ENCODE results near the gene DCAF6.
"Not testable (repeated sequence)": the region's sequence is repeated elsewhere in the genome, so short reads cannot be mapped to it uniquely, and the experiment has no call there.

DCAF6 gene

DNA sequence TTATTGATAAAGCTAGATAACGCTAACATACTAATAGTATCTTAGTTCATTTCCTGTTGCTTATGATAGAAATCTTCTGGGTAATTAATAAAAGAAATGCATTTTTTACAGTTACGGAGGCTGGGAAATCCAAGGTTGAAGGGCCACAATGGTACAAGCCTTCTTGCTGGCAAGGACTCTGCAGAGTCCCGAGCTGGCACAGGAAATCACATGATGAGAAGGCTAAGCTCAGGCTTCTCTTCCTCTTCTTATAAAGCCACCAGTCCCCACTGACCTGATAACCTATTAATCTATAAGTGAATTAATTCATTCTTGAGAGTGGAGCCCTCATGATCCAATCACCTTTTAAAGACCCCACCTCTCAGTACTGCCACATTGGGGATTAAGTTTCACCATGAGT, 117.6 kb downstream of the DCAF6 start:
- in situ Hi-C loops (cut with MboI; ENCODE audit: low sequenced_read_pairs, unreplicated experiment): no loop called here
- TF ChIP-seq, protein P1, sequence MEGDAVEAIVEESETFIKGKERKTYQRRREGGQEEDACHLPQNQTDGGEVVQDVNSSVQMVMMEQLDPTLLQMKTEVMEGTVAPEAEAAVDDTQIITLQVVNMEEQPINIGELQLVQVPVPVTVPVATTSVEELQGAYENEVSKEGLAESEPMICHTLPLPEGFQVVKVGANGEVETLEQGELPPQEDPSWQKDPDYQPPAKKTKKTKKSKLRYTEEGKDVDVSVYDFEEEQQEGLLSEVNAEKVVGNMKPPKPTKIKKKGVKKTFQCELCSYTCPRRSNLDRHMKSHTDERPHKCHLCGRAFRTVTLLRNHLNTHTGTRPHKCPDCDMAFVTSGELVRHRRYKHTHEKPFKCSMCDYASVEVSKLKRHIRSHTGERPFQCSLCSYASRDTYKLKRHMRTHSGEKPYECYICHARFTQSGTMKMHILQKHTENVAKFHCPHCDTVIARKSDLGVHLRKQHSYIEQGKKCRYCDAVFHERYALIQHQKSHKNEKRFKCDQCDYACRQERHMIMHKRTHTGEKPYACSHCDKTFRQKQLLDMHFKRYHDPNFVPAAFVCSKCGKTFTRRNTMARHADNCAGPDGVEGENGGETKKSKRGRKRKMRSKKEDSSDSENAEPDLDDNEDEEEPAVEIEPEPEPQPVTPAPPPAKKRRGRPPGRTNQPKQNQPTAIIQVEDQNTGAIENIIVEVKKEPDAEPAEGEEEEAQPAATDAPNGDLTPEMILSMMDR (IDR thresholded peaks at IDR 0.05; ENCODE audit: borderline replicate concordance, control extremely low read depth, extremely low read depth, insufficient read depth, missing control alignments): no peak
- DNase-seq (ENCODE audit: low spot score): no peak

DNA sequence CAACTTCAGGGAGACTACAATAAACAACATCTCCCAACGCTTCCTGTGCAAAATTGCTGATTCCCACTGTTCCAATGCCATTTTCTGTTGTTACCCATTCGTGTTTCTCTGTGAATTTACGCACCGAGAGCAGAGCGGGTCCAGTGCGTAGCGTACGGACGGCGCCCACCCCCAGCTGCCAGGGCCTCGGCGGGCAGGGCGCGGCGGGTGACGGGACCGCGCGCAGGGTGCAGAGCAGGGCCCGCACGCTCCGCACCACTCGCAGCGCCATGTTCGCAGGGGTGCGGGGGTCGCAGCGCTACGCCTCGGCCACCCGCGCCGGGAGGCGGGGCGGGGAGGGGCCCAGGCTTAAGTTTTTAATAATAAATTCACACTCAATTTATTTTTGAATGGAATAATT, 119.7 kb downstream of the DCAF6 start:
- DNase-seq (ENCODE audit: low spot score); in situ Hi-C loops (cut with MboI; ENCODE audit: low sequenced_read_pairs, unreplicated experiment): not testable (repeated sequence)

DNA sequence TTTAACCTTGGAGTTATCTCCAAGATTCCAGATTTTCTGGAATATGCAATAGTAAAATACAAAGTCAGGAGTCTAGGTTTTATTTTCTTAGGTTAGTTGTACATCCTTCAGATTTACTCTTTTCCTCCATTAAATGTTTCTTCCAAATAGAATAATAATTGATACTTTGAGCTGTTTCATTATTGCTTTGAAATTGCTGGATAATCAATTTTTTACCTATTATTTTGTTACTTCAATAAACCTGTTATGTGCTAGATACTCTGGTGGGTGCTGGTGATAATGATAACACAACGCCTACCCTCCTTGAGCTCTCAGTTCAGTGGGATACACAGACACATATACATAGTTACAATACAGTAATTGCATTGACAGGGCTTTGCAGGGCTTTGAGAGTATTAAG, 120.9 kb downstream of the DCAF6 start:
- in situ Hi-C loops (cut with MboI; ENCODE audit: low sequenced_read_pairs, unreplicated experiment): no loop called here
- TF ChIP-seq, protein P1 (IDR thresholded peaks at IDR 0.05; ENCODE audit: borderline replicate concordance, control extremely low read depth, extremely low read depth, insufficient read depth, missing control alignments): no peak
- DNase-seq (ENCODE audit: low spot score): no peak

DNA sequence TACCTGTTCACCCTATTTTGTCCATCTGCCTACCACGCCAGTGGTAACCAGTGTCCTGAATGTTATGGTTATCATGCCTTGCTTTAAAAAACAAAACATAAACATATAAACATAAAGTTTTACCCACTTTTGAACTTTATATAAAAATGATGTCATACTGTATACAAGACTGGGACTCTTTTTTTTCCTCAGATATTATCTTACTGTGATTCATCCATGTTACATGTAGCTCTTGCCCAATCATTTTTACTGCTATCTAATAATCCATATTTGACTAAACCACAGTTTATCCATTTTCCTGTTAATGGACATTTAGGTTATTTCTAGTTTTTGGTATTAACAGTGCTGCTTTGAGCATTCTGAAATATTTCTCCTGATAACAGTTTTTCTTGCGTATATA, 121.4 kb downstream of the DCAF6 start:
- in situ Hi-C loops (cut with MboI; ENCODE audit: low sequenced_read_pairs, unreplicated experiment): no loop called here
- TF ChIP-seq, protein P1 (IDR thresholded peaks at IDR 0.05; ENCODE audit: borderline replicate concordance, control extremely low read depth, extremely low read depth, insufficient read depth, missing control alignments): no peak
- DNase-seq (ENCODE audit: low spot score): no peak

DNA sequence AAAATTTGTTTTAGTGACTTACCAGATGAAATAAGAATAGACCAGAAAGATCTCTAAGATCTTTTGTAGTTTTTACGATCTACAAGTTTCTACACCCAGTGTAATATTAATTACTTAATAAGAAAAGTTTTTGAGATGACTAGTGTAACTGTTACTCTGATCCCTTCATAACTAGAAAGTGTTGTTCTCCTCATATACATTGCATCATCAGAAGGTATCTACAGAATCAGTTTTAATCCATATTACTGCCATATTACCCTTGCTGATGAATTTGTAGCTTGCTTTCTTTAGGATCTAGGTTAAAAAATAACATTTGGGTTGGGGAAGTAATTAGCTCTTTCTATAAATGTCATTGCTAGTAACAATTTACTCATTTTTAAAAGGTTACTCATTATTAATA, 127.7 kb downstream of the DCAF6 start:
- no peak for DNase-seq (ENCODE audit: low spot score)
- in situ Hi-C loops (cut with MboI; ENCODE audit: low sequenced_read_pairs, unreplicated experiment): no loop called here
- TF ChIP-seq, protein P1 (IDR thresholded peaks at IDR 0.05; ENCODE audit: borderline replicate concordance, control extremely low read depth, extremely low read depth, insufficient read depth, missing control alignments): no peak

DNA sequence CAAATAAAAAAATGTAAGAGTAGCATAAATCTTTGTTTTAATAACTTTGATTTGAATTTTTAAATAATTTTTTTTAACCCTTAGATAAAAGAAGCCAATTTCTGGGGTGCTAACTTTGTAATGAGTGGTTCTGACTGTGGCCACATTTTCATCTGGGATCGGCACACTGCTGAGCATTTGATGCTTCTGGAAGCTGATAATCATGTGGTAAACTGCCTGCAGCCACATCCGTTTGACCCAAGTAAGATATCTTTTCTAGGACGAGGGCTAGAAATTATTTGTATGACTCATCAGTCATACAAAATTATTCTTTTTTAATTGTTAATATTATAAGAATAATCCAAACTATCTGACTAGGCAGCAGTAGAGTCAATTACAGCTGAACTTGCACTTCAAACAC, 129.0 kb downstream of the DCAF6 start:
- in situ Hi-C loops (cut with MboI; ENCODE audit: low sequenced_read_pairs, unreplicated experiment): no loop called here
- TF ChIP-seq, protein P1 (IDR thresholded peaks at IDR 0.05; ENCODE audit: borderline replicate concordance, control extremely low read depth, extremely low read depth, insufficient read depth, missing control alignments): no peak
- no peak for DNase-seq (ENCODE audit: low spot score)

DNA sequence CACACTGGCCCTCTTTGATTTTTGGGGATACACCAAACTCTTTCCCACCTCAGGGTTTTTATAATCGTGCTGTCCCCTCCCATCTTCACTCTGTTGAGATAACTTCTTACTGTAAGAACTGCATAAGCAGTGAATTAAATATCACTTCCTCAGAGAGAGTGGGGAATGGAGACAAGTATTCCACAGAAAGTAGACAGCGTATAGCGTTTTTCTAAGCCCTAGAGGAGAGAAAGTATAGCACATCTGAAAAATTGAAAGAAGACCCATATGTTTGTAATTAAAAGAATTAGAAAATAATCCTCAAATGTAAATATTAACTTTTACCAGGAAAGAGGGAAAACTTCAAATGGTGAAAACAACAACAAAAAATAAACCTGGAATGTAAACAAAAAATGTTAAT, 132.9 kb downstream of the DCAF6 start:
- DNase-seq (ENCODE audit: low spot score): no peak
- TF ChIP-seq, protein P1 (IDR thresholded peaks at IDR 0.05; ENCODE audit: borderline replicate concordance, control extremely low read depth, extremely low read depth, insufficient read depth, missing control alignments): no peak
- in situ Hi-C loops (cut with MboI; ENCODE audit: low sequenced_read_pairs, unreplicated experiment): no loop called here
